ENCODE results near the gene ADCY5. TPM values are rescaled to one million over a fixed set of nuclear protein-coding genes. Genes with fewer than 3 reads are reported as not detected.

The ADCY5 gene
- total RNA-seq, 1 experiment from 2014 or later = 0.06 TPM

GRCh38 chr3:123371426-123371825 lies 77.5 kb downstream of the ADCY5 start:
- DNase-seq (ENCODE audit: low read depth) = no peak

GRCh38 chr3:123370819-123371218 lies 78.1 kb downstream of the ADCY5 start:
- DNase-seq (ENCODE audit: low read depth) = no peak

GRCh38 chr3:123369085-123369484 lies 79.8 kb downstream of the ADCY5 start:
- DNase-seq (ENCODE audit: low read depth) = no peak

GRCh38 chr3:123367467-123368154 lies 81.3 kb downstream of the ADCY5 start:
- no peak for DNase-seq (ENCODE audit: low read depth)

DNA sequence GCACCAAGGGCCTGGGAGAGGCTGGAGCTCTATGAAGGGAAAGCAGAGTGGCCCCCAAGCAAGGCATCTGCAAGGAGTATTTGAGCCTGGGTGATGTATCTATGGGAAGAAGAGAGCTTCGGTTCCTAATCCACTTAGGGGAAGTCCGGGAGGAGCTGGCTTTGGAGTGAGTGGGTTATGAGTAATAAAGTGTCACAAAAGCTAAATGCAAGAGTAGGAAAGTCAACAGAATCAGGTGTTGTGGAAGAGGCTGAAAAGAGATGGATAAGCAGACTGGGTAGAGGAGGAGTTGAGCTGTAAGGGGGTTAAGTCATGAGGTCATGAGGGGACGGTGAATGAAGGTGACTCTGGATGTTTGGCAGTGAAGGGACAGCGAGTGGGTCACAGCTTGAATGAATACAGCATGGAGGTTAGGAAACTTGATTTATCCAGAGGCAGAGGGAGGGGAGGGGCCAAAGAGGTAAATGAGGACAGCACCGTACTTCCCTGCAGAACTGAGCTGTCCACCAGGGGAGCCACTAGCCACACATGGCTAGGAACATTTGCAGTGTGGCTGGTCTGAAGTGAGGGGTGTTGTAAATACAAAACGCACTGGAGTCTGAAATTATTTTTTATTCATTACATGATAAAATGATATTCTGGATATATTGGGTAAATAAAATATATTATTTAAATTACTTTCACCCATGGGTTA lies 83.3 kb downstream of the ADCY5 start:
- DNase-seq (ENCODE audit: low read depth) = no peak

- DNase-seq (ENCODE audit: low read depth) = no peak
Measured at GRCh38 chr3:123361071-123361470, 87.8 kb downstream of the ADCY5 start.

- DNase-seq (ENCODE audit: low read depth) = no peak
Measured at GRCh38 chr3:123357275-123357674, 91.6 kb downstream of the ADCY5 start.

DNA sequence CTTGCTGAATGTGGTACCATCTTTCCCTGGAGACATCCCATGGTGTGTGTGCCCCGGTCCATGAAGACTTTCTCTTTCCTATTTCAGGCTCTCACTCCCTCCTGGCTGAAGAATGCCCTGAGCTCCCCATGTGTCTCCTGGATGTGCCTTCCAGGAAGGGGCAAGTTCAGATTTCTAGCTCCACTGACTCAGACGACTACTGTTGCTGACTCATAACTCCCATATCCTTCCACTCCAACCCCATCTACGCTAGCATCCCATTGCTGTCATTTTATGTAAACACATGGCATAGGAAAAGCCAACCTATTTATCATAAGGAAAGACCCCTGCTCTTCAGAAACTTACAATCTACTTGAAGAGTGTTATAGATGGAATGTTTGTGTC lies 95.0 kb downstream of the ADCY5 start:
- peak; percentile 23 for DNase-seq (ENCODE audit: low read depth)

DNA sequence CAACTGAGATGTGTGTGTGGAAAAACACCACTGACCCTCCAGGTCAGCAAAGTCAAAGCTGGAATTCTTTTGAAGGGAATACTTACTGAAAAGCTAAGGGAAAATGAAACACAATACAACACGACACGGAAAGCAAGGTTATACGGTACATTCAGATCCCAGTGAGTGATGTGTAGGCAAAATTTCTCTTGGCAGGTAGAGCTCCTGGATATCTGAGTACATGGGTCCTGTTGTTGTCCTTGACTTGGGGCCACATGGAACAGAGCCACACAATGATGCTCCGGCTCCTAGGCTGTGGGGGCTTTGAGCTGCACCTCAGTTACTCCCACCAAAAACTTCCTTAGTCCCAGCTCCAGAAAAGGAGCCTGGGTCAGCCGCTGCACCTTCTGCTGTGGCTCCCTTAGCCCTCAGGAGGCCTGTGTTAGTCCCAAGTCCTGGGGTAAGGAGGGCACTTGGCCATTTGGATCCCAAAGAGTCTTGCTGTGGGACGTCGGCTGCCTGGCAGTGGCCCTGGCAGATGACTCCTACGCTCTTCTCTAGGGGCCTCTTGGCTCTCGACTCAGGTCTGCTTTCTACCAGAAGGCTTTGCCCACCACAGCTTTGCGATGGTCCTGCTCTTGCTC lies 95.6 kb downstream of the ADCY5 start:
- DNase-seq (ENCODE audit: low read depth) = no peak

GRCh38 chr3:123352134-123352554 lies 96.7 kb downstream of the ADCY5 start:
- DNase-seq (ENCODE audit: low read depth) = no peak

DNA sequence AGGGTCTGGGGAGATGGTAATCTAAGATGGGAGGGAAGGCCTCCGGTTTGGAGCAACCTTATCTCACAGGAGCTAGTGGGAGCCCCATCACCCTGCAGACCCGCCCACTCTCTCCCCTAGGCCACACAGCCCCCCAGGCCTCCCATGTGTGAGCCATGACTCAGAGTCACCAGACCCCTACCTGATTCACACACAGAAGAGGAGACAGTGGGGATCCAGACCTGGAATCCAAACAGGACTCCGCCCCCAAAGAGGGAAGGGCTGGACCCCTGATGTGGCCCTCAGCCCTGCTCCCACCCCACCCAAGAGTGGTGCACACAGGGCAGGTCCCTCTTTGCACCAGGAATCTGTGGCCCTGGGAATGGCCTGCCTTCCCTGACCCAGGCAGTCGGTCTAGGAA lies 97.4 kb downstream of the ADCY5 start:
- no peak for DNase-seq (ENCODE audit: low read depth)

- DNase-seq (ENCODE audit: low read depth) = no peak
Measured at GRCh38 chr3:123350971-123351370, 97.9 kb downstream of the ADCY5 start.

- no peak for DNase-seq (ENCODE audit: low read depth)
Measured at GRCh38 chr3:123349566-123350435, 99.1 kb downstream of the ADCY5 start.

GRCh38 chr3:123349201-123349535 lies 99.7 kb downstream of the ADCY5 start:
- DNase-seq (ENCODE audit: low read depth) = no peak

DNA sequence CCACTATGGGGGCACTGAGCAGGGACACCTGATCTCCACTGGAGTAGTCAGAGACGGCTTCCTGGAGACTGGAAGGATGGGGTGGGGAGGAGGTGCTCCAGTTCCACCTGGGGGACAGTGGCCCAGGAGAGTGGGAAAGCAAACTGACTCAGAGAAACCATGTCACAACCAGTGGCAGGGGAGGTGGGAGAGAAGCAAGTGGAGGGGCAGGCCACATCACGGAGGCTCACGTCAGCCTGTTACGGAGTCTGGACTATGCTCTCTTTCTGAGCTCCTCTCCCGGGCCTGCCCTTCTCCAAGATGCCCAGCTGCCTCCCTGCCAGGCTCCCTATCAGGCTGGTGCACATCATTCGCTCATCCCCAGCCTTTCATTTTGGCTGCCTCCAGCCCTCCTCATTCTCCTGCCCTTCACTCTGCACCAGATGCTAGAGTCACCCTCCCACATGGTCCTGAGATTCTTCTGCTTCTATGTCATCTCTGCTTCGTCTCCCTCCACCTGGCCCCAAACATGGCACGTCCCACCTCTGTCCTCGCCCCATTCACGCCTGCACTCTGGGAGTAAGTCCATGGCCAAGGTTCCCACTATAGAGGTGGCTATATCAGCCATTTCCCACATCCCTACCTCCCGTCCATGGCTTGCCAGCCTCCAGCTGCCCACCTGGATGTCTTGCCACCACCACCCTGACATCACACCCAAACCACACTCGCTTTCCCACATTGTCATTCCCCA lies 100.3 kb downstream of the ADCY5 start:
- no peak for DNase-seq (ENCODE audit: low read depth)

- no peak for DNase-seq (ENCODE audit: low read depth)
Measured at GRCh38 chr3:123347691-123348264, 101.1 kb downstream of the ADCY5 start.

DNA sequence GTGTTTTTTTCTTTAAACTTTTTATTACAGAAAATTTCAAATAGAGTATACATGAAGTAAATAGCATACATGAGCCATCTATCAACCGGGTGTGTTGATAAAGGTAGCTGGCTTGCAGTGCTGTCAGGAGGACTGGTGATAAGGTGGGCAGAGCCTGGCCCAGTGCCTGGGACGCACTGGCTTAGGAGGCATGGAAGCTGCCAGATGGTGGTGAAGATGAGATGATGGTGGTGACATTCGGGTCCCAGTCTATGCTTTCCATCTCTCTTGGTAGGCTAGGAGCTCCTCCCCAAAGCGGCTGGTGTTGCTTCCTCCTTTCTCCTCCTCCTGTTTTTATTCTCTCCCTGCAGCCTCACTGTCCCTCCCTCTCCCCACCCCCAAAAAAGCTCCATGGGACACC lies 101.7 kb downstream of the ADCY5 start:
- no peak for DNase-seq (ENCODE audit: low read depth)

GRCh38 chr3:123346021-123346420 lies 102.9 kb downstream of the ADCY5 start:
- no peak for DNase-seq (ENCODE audit: low read depth)

DNA sequence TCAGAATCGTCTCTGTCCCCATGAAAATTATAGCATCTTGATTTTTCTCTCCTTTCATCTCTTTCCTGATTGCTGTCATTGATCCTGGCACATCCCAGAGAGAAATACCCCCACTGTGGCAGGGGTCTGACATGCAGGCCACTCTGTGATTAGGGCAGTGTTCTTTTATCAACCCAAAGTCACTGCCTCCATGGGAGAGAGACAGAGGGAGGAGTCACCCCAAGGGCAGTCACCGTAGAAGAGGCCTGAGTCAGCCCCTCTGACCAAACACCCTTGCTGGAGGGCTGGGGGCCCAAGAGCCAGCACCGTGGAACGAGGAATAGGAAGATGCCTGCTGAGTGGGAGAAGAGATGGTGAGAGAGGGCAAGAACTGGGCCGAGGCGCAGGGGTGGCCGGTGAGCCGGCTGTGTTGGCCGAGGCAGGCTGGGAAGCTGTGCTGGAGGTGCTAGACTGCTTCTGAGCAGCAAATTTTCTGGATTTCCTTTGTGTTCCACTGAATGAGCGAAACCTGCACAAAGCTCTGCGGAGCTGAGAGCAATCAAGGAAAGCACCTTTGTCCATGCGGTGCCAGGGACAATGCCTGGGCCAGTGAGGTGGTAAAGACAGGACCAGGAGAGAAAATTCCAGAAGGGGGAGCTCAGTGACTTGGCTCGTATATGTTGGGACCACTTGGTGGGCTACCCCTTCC lies 103.8 kb downstream of the ADCY5 start:
- no peak for DNase-seq (ENCODE audit: low read depth)

GRCh38 chr3:123344175-123344906 lies 104.5 kb downstream of the ADCY5 start:
- peak; percentile 40 for DNase-seq (ENCODE audit: low read depth)

Data from LHCN-M2 (cell line).